Effector memory CD8-positive, alpha-beta T cell (primary cell): ENCODE results near the gene NPIPA7.
"Not testable (repeated sequence)": the region's sequence is repeated elsewhere in the genome, so short reads cannot be mapped to it uniquely, and the experiment has no call there.

Source experiments
- ATAC-seq: fragments of 150-1000 bp; cut with Tn5 transposase; replicated peaks from 2 replicates; pipeline ENCODE4 v1.10.0; 2021; ENCODE audit warnings: mild to moderate bottlenecking, moderate library complexity
- DNase-seq, 3 experiments: peaks; one replicate each; pipeline ENCODE4 v3.0.0; 2021
- H3K27ac Mint-ChIP-seq, 2 donors: one replicate each; pipeline ENCODE4 v1.8.0; 2022; ENCODE audit warnings: mild to moderate bottlenecking in 2 of 2, mixed read lengths in 2 of 2, moderate library complexity in 2 of 2
- H3K27me3 Mint-ChIP-seq, 2 donors: one replicate each; pipeline ENCODE4 v1.8.0; 2022; ENCODE audit warnings: mixed read lengths in 2 of 2
- H3K36me3 Mint-ChIP-seq: one replicate; pipeline ENCODE4 v1.8.0; 2022; ENCODE audit warnings: mild to moderate bottlenecking, moderate library complexity, mixed read lengths; ENCODE audit not compliant: insufficient read depth
- H3K4me1 Mint-ChIP-seq, 2 donors: one replicate each; pipeline ENCODE4 v1.8.0; 2022; ENCODE audit warnings: low read depth in 2 of 2, mixed read lengths in 2 of 2
- H3K4me3 Mint-ChIP-seq, 2 donors: one replicate each; pipeline ENCODE4 v1.8.0; 2022; ENCODE audit warnings: mild to moderate bottlenecking in 2 of 2, mixed read lengths in 2 of 2, moderate library complexity in 2 of 2
- H3K9me3 Mint-ChIP-seq, 2 donors: one replicate each; pipeline ENCODE4 v1.8.0; 2022; ENCODE audit warnings: mixed read lengths in 2 of 2

The NPIPA7 gene

GRCh38 chr16:16374192-16374591, 4.7 kb upstream of the NPIPA7 start:
- DNase-seq, H3K4me1 Mint-ChIP-seq, H3K4me3 Mint-ChIP-seq, H3K27ac Mint-ChIP-seq, H3K9me3 Mint-ChIP-seq, H3K27me3 Mint-ChIP-seq, ATAC-seq, H3K36me3 Mint-ChIP-seq: not testable (repeated sequence)

GRCh38 chr16:16399685-16400084, 20.7 kb downstream of the NPIPA7 start:
- not testable (repeated sequence) for H3K27ac Mint-ChIP-seq, ATAC-seq, H3K4me3 Mint-ChIP-seq, H3K36me3 Mint-ChIP-seq, H3K4me1 Mint-ChIP-seq, H3K27me3 Mint-ChIP-seq, H3K9me3 Mint-ChIP-seq, DNase-seq

- H3K4me1 Mint-ChIP-seq, H3K9me3 Mint-ChIP-seq, H3K4me3 Mint-ChIP-seq, H3K27ac Mint-ChIP-seq, H3K27me3 Mint-ChIP-seq, ATAC-seq, DNase-seq, H3K36me3 Mint-ChIP-seq: not testable (repeated sequence)
Measured at GRCh38 chr16:16402333-16402732, 23.4 kb downstream of the NPIPA7 start.

GRCh38 chr16:16404283-16404682, 25.3 kb downstream of the NPIPA7 start:
- ATAC-seq, H3K36me3 Mint-ChIP-seq, H3K9me3 Mint-ChIP-seq, H3K4me1 Mint-ChIP-seq, H3K27ac Mint-ChIP-seq, DNase-seq, H3K27me3 Mint-ChIP-seq, H3K4me3 Mint-ChIP-seq: not testable (repeated sequence)

GRCh38 chr16:16405421-16405820, 26.5 kb downstream of the NPIPA7 start:
- H3K4me1 Mint-ChIP-seq, H3K9me3 Mint-ChIP-seq, H3K36me3 Mint-ChIP-seq: not testable (repeated sequence)

GRCh38 chr16:16408430-16408829, 29.5 kb downstream of the NPIPA7 start:
- not testable (repeated sequence) for H3K4me3 Mint-ChIP-seq, DNase-seq, H3K4me1 Mint-ChIP-seq, H3K9me3 Mint-ChIP-seq, H3K27me3 Mint-ChIP-seq, ATAC-seq, H3K36me3 Mint-ChIP-seq, H3K27ac Mint-ChIP-seq

More at GRCh38 chr16:16405421-16405820, 26.5 kb downstream of the NPIPA7 start:
- not testable (repeated sequence) for H3K27ac Mint-ChIP-seq, ATAC-seq, DNase-seq, H3K4me3 Mint-ChIP-seq, H3K27me3 Mint-ChIP-seq

- H3K9me3 Mint-ChIP-seq, H3K36me3 Mint-ChIP-seq, H3K4me3 Mint-ChIP-seq: not testable (repeated sequence)
Measured at GRCh38 chr16:16413773-16414172, 34.8 kb downstream of the NPIPA7 start.

GRCh38 chr16:16417071-16417470, 38.1 kb downstream of the NPIPA7 start:
- H3K27me3 Mint-ChIP-seq, ATAC-seq, DNase-seq, H3K36me3 Mint-ChIP-seq, H3K4me1 Mint-ChIP-seq, H3K9me3 Mint-ChIP-seq, H3K27ac Mint-ChIP-seq, H3K4me3 Mint-ChIP-seq: not testable (repeated sequence)

More at GRCh38 chr16:16413773-16414172, 34.8 kb downstream of the NPIPA7 start:
- not testable (repeated sequence) for H3K27me3 Mint-ChIP-seq, H3K27ac Mint-ChIP-seq, ATAC-seq, DNase-seq, H3K4me1 Mint-ChIP-seq

GRCh38 chr16:16417914-16418544, 39.1 kb downstream of the NPIPA7 start:
- H3K27ac Mint-ChIP-seq, H3K36me3 Mint-ChIP-seq, H3K9me3 Mint-ChIP-seq, H3K27me3 Mint-ChIP-seq, H3K4me3 Mint-ChIP-seq, H3K4me1 Mint-ChIP-seq, DNase-seq, ATAC-seq: not testable (repeated sequence)

- H3K4me3 Mint-ChIP-seq, H3K4me1 Mint-ChIP-seq, ATAC-seq, H3K36me3 Mint-ChIP-seq, DNase-seq, H3K27ac Mint-ChIP-seq, H3K27me3 Mint-ChIP-seq, H3K9me3 Mint-ChIP-seq: not testable (repeated sequence)
Measured at GRCh38 chr16:16420515-16420914, 41.6 kb downstream of the NPIPA7 start.

- H3K27ac Mint-ChIP-seq, H3K4me1 Mint-ChIP-seq, DNase-seq, H3K36me3 Mint-ChIP-seq, H3K4me3 Mint-ChIP-seq, H3K9me3 Mint-ChIP-seq, H3K27me3 Mint-ChIP-seq, ATAC-seq: not testable (repeated sequence)
Measured at GRCh38 chr16:16425146-16425545, 46.2 kb downstream of the NPIPA7 start.

GRCh38 chr16:16431135-16431534, 52.2 kb downstream of the NPIPA7 start:
- not testable (repeated sequence) for H3K4me1 Mint-ChIP-seq, DNase-seq, H3K36me3 Mint-ChIP-seq, ATAC-seq, H3K9me3 Mint-ChIP-seq, H3K4me3 Mint-ChIP-seq, H3K27ac Mint-ChIP-seq, H3K27me3 Mint-ChIP-seq

- H3K4me1 Mint-ChIP-seq, DNase-seq, H3K27ac Mint-ChIP-seq, ATAC-seq, H3K4me3 Mint-ChIP-seq, H3K36me3 Mint-ChIP-seq, H3K9me3 Mint-ChIP-seq, H3K27me3 Mint-ChIP-seq: not testable (repeated sequence)
Measured at GRCh38 chr16:16434711-16435110, 55.8 kb downstream of the NPIPA7 start.

- H3K4me3 Mint-ChIP-seq, ATAC-seq, H3K27me3 Mint-ChIP-seq, H3K4me1 Mint-ChIP-seq, DNase-seq, H3K36me3 Mint-ChIP-seq, H3K9me3 Mint-ChIP-seq, H3K27ac Mint-ChIP-seq: not testable (repeated sequence)
Measured at GRCh38 chr16:16441401-16441800, 62.5 kb downstream of the NPIPA7 start.
